PC-3 (cell line): ENCODE measurements around the gene RNF181. TPM values are rescaled to one million over a fixed set of nuclear protein-coding genes. Genes with fewer than 3 reads are reported as not detected.

ENCODE experiments used
- ATAC-seq: fragments of 200-7000 bp; cut with Tn5 transposase; 2 replicates; pipeline ENCODE4 v1.9.1; 2020; ENCODE audit warnings: mild to moderate bottlenecking, moderate library complexity
- BruUV-seq: library from RNA; stranded (reverse); fragments of 400-500 nt; replicated peaks from 2 replicates; lab custom pipeline; 2021; lab: Mats Ljungman, UMichigan
- CTCF ChIA-PET: fragments of 300-600 bp; sonication (Branson Sonifier 250); formaldehyde crosslinking; loops from one replicate; lab custom pipeline; 2022; ENCODE audit warnings: antibody characterized with exemption; lab: Charles Lee
- POLR2A ChIA-PET: fragments of 300-600 bp; sonication (Branson Sonifier 250); formaldehyde crosslinking; loops from one replicate; lab custom pipeline; 2022; ENCODE audit warnings: antibody characterized with exemption; ENCODE audit not compliant: unreplicated experiment; lab: Charles Lee
- DNase-seq: peaks from one replicate; pipeline ENCODE4 v3.0.0-alpha.2; 2015
- H2AFZ ChIP-seq: fragments of 300-600 bp; sonication (generic); 2 replicates; pipeline ENCODE4 v1.6.0; 2016; ENCODE audit warnings: antibody characterized with exemption, low read length
- H3F3A ChIP-seq: fragments of 300-600 bp; sonication (generic); one replicate; pipeline ENCODE4 v1.6.0; 2017; ENCODE audit warnings: antibody characterized with exemption, low read length, control low read depth, mild to moderate bottlenecking; ENCODE audit not compliant: unreplicated experiment
- H3K27ac ChIP-seq: fragments of 300-600 bp; sonication (generic); 2 replicates; pipeline ENCODE4 v1.5.1; 2016; ENCODE audit warnings: mild to moderate bottlenecking, low read length
- H3K27me3 ChIP-seq: fragments of 300-600 bp; sonication (generic); 2 replicates; pipeline ENCODE4 v1.6.1; 2016; ENCODE audit warnings: low read length, mixed read lengths
- H3K36me3 ChIP-seq: fragments of 300-600 bp; sonication (generic); 2 replicates; pipeline ENCODE4 v1.6.1; 2016; ENCODE audit warnings: low read depth, mixed run types, low read length, mixed read lengths
- H3K4me1 ChIP-seq: fragments of 300-600 bp; sonication (generic); 2 replicates; pipeline ENCODE4 v1.5.1; 2016; ENCODE audit warnings: low read length; ENCODE audit not compliant: insufficient read depth
- H3K4me2 ChIP-seq: fragments of 300-600 bp; sonication (generic); 2 replicates; pipeline ENCODE4 v1.6.0; 2016; ENCODE audit warnings: low read length
- H3K4me3 ChIP-seq: fragments of 300-600 bp; sonication (generic); 2 replicates; pipeline ENCODE4 v1.5.1; 2016; ENCODE audit warnings: mild to moderate bottlenecking, low read length, mixed read lengths
- H3K79me2 ChIP-seq: fragments of 300-600 bp; sonication (generic); 2 replicates; pipeline ENCODE4 v1.6.1; 2017; ENCODE audit warnings: low read length, mixed read lengths
- H3K9ac ChIP-seq: fragments of 300-600 bp; sonication (generic); 2 replicates; pipeline ENCODE4 v1.6.0; 2016; ENCODE audit warnings: mild to moderate bottlenecking, low read length
- H3K9me2 ChIP-seq: fragments of 300-600 bp; sonication (generic); replicated peaks from 2 replicates; pipeline ENCODE4 v1.6.1; 2016; ENCODE audit warnings: mixed run types, low read length, mixed read lengths
- H3K9me3 ChIP-seq: fragments of 300-600 bp; sonication (generic); 2 replicates; pipeline ENCODE4 v1.6.1; 2016; ENCODE audit warnings: low read length, mixed read lengths
- H4K20me1 ChIP-seq: fragments of 300-600 bp; sonication (generic); 2 replicates; pipeline ENCODE4 v1.6.1; 2016; ENCODE audit warnings: low read length, mixed read lengths
- CTCF ChIP-seq: fragments of 300-600 bp; sonication (generic); conservative IDR thresholded peaks from 2 replicates; pipeline ENCODE4 v1.5.1; 2017; ENCODE audit warnings: antibody characterized with exemption, low read depth, mild to moderate bottlenecking, low read length
- EZH2 ChIP-seq: fragments of 300-600 bp; sonication (generic); IDR thresholded peaks from one replicate; pipeline ENCODE4 v1.6.1; 2017; ENCODE audit warnings: antibody characterized with exemption, mild to moderate bottlenecking, low read length; ENCODE audit not compliant: unreplicated experiment
- EZH2phosphoT487 ChIP-seq: fragments of 300-600 bp; sonication (generic); IDR thresholded peaks from 2 replicates; pipeline ENCODE4 v1.6.1; 2018; ENCODE audit warnings: mild to moderate bottlenecking, antibody characterized with exemption, low read length, borderline replicate concordance
- intact Hi-C: fragments of 100-400 bp; cut with micrococcal nuclease; formaldehyde crosslinking; loops from 2 replicates; pipeline ENCODE4 v1.9.0; 2023
- total RNA-seq: library from RNA; depleted of rRNA; stranded (reverse); fragments of >200 nt; gene quantifications from 2 replicates; pipeline ENCODE4 v1.2.3, GENCODE V29; 2014

The RNF181 gene
- total RNA-seq, 1 experiment from 2014 or later, result 225 TPM

DNA sequence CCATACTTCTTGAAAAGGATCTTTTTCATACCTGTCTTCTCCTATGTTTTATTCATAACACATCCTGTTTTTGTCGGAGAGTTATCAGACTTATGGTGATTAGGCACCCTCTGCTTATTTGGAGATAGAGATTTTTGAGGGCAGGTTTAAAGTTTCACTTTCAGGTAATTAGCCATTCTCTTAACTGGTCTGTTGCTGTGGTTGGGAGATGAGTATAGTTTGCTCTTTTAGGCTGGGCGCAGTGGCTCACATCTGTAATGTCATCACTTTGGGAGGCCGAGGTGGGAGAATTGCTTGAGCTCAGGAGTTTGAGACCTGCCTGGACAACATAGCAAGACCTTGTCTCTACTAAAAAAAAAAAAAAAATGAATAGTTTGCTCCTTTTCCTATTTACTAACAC lies 47.2 kb downstream of the RNF181 start:
- no peak overlapping the region for H3K27ac ChIP-seq
- POLR2A ChIA-PET, result no interaction called here
- intact Hi-C loops, result loop anchor here (10.0 kb wide), 1 partner anchor 172 kb away; no protein-coding TSS in a partner anchor

GRCh38 chr2:85644909-85645308 lies 49.4 kb downstream of the RNF181 start:
- no peak for TF ChIP-seq EZH2
- TF ChIP-seq CTCF, result no peak
- no peak for TF ChIP-seq EZH2phosphoT487
- no peak overlapping the region for H3K4me2 ChIP-seq
- H4K20me1 ChIP-seq, result no peaks in the 10 kb centered on the region; the same call in 1 of the 2 replicates
- CTCF ChIA-PET, result no interaction called here
- H3K9ac ChIP-seq, result no peak overlapping the region
- no peaks in the 10 kb centered on the region for H3K79me2 ChIP-seq
- POLR2A ChIA-PET, result no interaction called here
- no peak for ATAC-seq
- H3K9me3 ChIP-seq, result no peaks in the 10 kb centered on the region
- H3K4me1 ChIP-seq, result peaks cover 23% of the 10 kb centered on the region
- H3K27me3 ChIP-seq, result no peaks in the 10 kb centered on the region
- peaks cover 3% of the 10 kb centered on the region for H3F3A ChIP-seq
- intact Hi-C loops, result loop anchor here (10.0 kb wide), 1 partner anchor 170 kb away; no protein-coding TSS in a partner anchor
- peaks cover 81% of the 10 kb centered on the region for H3K36me3 ChIP-seq
- H2AFZ ChIP-seq, result no peak overlapping the region
- DNase-seq, result no peak
- no peak overlapping the region for H3K27ac ChIP-seq
- BruUV-seq, result no TSS peak
- no peaks in the 10 kb centered on the region for H3K9me2 ChIP-seq
- H3K4me3 ChIP-seq, result no peak overlapping the region

More for the DNA sequence above, 47.2 kb downstream of the RNF181 start:
- CTCF ChIA-PET, result no interaction called here
- H3K36me3 ChIP-seq, result peaks cover 84% of the 10 kb centered on the region
- H3K27me3 ChIP-seq, result no peaks in the 10 kb centered on the region
- H3K4me2 ChIP-seq, result no peak overlapping the region
- no peak overlapping the region for H3K4me3 ChIP-seq
- no peak overlapping the region for H2AFZ ChIP-seq
- no peaks in the 10 kb centered on the region for H4K20me1 ChIP-seq
- no TSS peak for BruUV-seq
- ATAC-seq (no peak), DNase-seq (no peak)
- no peak overlapping the region for H3K9ac ChIP-seq
- no peaks in the 10 kb centered on the region for H3F3A ChIP-seq
- TF ChIP-seq EZH2 (no peak), CTCF (no peak), EZH2phosphoT487 (no peak)
- 0 out of 2 replicates have a peak, but pooled peaks cover under 1% of the 10 kb centered on the region for H3K4me1 ChIP-seq
- H3K9me2 ChIP-seq, result no peaks in the 10 kb centered on the region
- H3K9me3 ChIP-seq, result no peaks in the 10 kb centered on the region
- H3K79me2 ChIP-seq, result no peaks in the 10 kb centered on the region

- Histone ChIP-seq H3K4me2 (no peak overlapping the region), H2AFZ (no peak overlapping the region), H3K4me3 (no peak overlapping the region), H3K9me3 (no peaks in the 10 kb centered on the region), H3K27ac (no peak overlapping the region), H3K79me2 (no peaks in the 10 kb centered on the region), H3K27me3 (no peaks in the 10 kb centered on the region), H4K20me1 (no peaks in the 10 kb centered on the region; the same call in 1 of the 2 replicates), H3K9ac (no peak overlapping the region), H3K4me1 (peaks cover 27% of the 10 kb centered on the region), H3K9me2 (no peaks in the 10 kb centered on the region), H3K36me3 (peaks cover 80% of the 10 kb centered on the region), H3F3A (peaks cover 3% of the 10 kb centered on the region)
- no TSS peak for BruUV-seq
- TF ChIP-seq EZH2phosphoT487 (no peak), CTCF (no peak)
- ChIA-PET CTCF (no interaction called here), POLR2A (no interaction called here)
- intact Hi-C loops, result loop anchor here (10.0 kb wide), 1 partner anchor 169 kb away; no protein-coding TSS in a partner anchor
- no peak for ATAC-seq
- DNase-seq, result no peak
These were observed 50.6 kb downstream of the RNF181 start for GRCh38 chr2:85646166-85646565.
